NCI-H2171 (cell line): ENCODE results near the gene MAZ.
"Not testable (repeated sequence)": the region's sequence is repeated elsewhere in the genome, so short reads cannot be mapped to it uniquely, and the experiment has no call there.

ENCODE experiments used
- DNase-seq: peaks from one replicate; lab custom pipeline; 2025; lab: John Stamatoyannopoulos, UW

The MAZ gene

DNA sequence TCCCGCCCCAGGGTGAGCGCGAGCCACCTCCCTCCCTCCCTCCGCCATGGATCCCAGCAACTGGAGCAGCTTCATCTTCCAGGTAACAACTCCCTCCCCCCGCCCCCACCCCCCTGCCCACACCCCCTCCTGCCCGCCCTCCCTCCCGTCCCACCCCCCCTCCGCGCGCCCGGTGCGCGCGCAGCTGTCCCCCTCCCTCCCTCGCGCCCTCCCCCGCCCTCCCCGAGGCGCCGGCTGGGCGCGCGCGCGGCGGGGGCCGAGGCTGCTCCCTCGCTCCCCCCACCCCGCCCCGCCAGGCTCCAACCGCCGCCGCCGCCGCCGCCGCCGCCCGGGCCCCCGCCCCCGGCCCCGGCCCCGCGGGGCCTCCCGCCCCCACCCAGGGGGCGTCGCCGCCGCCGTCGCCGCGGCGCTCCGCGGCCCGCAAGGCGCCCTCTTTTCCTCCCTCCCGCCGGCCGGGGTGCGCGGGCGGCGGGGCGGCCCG lies at the start of gene MAZ:
Gene MAZ (plus strand): TSS at position 431 of the 481 bp plus-strand sequence. CDS start 173 bp downstream, outside the sequence.
- peak; percentile 93 for DNase-seq

DNA sequence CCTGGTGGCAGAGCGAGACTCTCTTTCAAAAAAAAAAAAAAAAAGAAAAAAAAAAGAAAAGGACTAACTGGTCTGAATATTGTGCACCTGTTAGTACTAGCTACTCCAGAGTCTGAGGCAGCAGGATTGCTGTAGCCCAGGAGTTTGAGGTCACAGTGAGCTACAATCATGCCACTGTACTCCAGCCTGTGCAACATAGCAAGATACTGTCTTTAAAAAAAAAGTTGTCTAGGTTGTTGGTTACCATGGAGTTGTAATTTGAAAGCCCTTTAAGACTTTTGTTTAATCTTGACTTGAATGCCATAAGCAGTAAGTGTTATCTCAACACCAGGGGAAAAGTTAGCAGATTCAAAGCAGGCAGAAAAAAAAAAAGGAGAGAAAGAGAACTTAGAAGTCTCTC lies 49.7 kb upstream of the MAZ start:
- no peak for DNase-seq

DNA sequence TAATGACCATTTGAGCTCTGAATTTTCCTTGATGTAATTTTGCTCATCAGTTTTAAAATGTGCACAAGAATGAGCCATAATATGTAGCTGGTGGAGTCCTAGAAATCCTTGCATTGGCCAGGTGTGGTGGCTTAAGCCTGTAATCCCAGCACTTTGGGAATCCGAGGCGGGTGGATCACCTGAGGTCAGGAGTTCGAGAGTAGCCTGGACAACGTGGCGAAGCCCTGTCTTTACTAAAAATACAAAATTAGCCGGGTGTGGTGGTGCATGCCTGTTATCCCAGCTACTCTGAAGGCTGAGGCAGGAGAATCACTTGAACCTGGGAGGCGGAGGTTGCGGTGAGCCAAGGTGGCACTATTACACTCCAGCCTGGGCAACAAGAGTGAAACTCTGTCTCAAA lies 49.2 kb upstream of the MAZ start:
- DNase-seq, result not testable (repeated sequence)

DNA sequence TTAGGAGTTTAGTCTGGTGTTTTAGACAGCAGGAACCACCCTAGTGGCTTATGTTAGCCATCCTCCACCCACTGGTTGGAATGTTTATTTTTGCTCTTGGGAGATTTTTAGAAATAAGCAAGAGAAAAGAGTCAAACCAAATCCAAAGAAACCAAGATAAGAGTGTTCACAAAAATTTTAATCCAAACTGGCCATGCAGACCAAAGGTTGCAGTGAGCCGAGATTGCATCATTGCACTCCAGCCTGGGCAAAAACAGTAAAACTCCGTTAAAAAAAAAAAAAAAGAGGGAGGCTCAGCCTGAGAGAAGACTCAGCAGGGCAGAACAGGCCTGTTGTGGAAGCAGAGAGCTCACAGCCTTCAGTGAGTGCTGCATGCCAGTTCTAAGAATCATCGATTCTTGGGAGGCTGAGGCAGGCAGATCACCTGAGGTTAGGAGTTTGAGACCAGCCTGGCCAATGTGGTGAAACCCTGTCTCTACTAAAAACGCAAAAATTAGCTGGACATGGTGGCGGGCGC lies 48.3 kb upstream of the MAZ start:
- no peak for DNase-seq

DNA sequence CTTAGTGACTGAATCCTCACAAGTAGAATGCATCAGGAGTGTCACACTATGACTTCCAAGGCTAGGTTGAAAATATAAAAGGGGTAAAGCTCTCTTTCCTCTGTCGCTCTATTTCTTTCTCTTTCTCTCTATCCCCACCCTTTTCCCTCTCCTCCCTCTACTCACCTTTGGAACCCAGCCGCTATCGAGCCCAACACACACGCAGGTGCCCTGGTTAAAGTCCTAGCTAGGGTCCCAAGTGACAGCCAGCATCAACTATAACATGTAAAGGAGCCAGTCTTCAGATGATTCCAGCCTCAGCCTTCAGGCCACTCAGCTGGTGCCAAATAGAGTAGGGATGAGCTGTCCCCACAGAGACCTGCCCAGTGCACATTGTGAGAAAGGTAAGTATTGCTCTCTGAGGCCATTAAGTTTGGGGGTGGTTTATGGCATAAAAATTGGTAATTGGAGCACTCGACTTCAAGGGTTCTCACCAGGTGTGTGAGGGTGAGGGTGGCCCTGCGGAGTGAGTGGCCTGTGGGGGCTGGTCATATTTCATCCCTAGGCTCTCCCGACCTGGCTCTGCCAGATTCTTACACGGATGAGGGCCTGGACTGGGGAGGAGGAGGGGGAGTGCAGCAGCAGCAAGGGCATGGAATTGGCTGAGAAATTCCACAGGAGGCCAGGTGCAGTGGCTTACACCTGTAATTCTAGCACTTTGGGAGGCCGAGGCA lies 45.6 kb upstream of the MAZ start:
- DNase-seq, result no peak

DNA sequence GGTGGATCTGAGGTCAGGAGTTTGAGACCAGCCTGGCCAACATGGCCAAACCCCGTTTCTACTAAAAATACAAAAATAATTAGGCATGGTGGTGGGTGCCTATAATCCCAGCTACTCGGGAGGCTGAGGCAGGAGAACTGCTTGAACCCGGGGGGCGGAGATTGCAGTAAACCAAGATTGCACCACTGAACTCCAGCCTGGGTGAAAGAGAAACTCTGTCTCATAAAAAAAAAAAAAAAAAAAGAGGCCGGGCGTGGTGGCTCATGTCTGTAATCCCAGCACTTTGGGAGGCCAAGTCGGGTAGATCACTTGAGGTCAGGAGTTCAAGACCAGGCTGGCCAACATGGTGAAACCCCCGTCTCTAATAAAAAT lies 45.1 kb upstream of the MAZ start:
- DNase-seq, result not testable (repeated sequence)

DNA sequence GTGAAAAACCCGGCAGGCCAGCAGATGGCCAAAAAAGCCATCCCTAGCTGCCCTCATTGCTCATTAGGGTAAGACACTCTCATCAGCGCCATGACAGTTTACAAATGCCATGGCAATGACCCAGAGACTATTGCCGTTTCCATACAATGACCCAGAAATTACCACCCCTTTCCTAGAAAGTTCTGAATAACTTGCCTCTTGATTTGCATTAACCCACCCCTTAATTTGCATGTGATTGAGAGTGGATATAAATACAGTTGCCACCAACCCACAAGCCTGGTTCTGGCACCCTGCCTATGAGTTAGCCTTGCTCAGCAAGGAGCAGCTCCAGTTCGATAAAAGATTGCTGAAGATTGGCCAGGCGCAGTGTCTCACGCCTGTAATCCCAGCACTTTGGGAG lies 44.4 kb upstream of the MAZ start:
- DNase-seq, result no peak

DNA sequence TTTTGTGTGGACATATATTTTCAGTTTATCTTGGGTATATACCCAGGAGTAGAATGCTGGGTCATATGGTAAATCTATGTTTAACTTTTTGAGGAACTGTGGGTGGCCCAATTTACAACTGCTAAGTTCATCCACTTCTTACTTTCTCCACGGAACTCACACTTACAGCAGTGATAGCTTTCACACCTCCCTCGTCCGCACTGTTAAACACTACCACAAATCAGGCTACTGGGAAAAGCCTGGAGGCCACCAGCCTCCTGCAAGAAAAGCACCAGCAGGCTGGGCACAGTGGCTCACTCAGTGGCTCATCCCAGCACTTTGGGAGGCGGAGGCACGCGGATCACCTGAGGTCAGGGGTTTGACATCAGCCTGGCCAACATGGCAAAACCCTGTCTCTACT lies 43.0 kb upstream of the MAZ start:
- DNase-seq, result no peak

DNA sequence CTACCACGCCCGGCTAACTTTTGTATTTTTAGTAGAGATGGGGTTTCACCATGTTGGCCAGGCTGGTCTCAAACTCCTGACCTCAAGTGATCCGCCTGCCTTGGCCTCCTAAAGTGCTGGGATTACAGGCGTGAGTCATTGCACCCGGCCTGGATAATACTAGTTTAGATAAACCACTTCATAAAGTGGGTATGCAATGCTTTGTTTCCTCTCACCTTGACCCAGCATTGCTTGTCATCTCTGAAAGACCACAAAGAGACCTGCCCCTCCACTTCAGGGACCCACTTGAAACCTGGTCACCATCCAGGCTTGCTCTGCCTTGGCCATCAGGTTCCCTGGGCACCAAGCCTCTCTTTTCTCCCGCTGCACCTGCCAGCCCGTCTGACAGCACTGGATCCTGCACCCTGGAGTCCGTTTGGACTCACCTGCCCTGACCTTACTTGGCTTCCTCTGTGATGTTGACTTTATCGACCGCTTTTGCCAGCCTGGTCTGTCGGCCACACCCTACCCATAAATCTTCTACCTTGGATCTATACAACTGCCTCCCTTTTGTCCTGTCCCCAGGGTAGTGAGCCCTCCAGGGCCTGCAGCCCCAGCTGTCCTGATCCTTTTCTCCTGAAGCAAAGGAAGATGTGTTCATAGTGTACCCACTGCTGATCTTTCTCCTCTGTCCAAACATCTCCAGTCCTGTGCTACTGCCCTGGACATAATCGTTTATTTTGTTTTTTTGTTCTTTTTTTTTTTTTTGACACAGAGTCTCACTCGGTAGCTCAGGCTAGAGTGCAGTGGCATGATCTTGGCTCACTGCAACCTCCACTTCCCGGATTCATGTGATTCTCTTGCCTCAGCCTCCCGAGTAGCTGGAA lies 40.9 kb upstream of the MAZ start:
- DNase-seq, result no peak

DNA sequence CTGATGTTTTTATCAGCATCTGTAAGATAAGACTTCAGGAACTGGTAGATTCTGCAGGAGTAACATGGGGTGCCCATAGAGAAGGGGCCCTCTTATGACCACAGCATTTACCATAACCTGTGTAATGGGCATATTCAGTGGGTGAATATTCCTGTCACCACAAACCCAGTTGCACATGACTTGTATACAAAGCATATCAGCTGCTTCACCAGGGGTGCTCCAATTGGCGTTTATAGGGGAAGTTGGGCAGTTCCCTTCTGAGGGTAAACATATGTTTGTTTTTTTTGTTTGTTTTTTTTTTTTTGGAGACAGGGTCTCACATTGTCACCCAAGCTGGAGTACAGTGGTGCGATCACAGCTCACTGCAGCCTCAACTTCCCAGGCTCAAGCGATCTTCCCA lies 39.8 kb upstream of the MAZ start:
- DNase-seq, result no peak

DNA sequence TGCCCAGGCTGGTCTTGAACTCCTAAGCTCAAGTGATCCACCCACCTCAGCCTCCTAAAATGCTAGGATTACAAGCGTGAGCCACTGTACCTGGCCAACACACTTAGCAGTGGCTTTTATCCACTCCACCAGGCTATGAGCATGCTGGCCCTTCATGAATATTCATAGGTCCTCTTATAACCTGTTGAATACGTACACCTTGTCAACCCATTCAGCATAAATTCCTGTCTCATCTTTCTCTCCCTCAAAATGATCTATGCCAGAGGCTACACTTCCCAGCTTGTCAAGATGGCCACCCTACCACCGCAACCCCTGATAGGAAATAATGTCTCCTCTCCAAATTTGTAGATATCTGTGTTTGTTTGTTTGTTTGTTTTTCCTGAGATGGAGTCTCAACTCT lies 39.3 kb upstream of the MAZ start:
- DNase-seq, result no peak

DNA sequence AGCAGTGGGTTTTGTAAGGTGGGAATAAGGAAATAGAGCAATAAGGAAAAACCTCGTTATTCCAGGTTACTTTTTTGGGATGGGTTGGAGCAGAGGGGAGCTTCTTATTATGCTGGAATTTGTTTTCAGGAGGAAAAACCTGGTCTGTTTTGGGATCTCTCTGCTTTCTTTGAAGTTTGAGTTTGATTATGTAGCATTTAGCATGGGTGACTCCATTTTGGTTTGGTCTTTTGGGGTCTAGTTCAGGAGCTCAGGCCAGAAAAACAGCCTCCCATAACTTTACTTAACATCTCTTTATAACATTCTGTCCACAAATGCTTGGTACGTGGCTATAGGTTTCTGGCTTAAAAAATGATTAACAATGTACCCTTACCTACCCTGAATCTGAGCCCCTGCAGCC lies 36.8 kb upstream of the MAZ start:
- no peak for DNase-seq

DNA sequence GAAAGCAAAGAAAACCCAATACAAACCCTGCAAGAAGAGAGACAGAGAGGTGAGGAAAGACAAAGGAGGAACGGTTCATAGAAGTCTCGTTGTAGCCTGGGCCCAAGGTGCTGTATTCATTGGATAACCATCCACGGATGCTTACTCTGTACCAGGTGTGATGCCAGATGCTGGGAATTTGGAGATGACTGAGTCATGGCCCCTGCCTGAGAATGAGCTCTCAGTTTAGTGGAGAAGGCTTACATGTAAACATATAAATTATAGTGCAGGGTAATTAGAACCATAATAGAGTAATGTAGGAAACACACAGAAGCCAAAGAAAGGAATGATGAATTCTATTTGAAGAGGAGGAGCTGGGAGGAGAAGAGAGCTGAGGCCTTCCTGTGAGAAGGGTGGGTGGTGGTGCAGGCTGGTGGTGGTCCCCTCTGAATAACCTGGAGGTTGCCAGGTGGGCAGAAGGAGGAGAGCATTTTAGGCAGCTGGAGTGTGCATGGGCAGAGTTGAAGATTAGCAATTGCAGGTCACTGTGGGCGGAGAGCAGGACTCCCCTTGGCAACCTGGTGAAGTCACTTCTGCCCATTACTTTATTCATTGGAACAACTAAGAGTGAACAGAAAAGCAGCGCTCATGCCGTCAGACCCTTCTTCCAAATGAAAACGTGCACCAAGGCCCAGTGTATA lies 35.9 kb upstream of the MAZ start:
- DNase-seq, result peak; percentile 27

DNA sequence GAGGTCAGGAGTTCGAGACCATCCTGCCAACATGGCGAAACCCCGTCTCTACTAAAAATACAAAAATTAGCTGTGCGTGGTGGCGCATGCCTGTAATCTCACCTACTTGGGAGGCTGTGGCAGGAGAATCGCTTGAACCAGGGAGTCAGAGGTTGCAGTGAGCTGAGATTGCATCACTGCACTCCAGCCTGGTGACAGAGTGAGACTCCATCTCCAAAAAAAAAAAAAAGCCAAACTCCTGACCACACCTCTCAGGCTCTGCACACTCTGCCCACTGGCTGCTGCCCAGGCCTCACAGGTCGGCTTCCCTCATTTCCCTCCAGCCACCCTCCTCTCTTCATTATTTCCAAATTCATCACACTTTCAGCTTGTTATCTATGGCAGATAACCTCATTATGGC lies 34.0 kb upstream of the MAZ start:
- DNase-seq, result not testable (repeated sequence)

DNA sequence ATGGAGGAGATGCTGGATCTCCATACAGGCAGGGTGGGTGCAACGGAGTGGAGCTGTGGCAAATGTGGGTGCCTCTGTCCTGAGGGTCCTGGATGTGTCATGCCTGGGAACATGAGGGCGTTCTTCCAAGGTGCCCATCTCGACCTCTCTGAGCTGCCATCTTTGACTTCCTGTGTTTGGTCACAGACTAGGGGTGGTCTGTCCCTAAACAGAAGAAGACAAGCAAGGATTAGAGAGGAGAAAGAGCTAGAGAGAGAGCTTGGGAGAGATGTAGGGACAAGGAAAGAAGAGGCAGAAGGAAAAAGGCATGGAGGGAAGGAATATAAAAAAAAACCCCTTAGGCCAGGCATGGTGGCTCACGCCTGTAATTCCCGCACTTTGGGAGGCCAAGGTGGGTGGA lies 31.6 kb upstream of the MAZ start:
- DNase-seq, result no peak

DNA sequence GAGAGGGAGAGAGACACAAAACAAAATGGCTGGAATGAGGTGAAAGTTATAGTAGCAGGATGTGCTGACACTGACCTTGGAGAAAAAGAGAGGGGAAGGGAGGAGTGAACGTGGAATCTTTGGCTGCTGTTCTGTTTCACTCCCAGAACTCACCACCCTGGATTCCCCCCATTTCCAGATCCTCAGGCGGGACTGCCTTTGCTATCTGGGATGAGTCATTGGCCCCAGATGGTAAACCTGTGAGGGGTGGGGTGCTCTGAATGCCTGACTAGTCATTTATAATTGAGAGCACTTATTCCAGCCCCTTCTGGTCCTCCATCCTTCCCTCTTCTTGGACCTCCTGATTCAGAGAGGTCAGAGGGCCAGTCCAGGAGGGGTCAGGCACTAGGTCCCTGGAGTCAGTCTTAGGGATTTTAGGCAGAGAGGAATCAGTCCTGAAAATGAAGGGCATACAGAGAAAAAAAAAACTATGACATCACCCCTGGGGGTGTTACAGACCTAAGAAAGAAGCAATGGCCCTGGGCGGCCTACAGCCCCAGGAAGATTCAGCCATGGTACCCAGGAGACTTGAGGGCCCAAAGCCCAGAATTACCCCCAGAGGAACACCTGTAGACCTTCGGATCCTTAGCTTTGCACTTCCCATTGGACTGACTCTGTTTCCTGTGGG lies 30.5 kb upstream of the MAZ start:
- DNase-seq, result peak; percentile 54

DNA sequence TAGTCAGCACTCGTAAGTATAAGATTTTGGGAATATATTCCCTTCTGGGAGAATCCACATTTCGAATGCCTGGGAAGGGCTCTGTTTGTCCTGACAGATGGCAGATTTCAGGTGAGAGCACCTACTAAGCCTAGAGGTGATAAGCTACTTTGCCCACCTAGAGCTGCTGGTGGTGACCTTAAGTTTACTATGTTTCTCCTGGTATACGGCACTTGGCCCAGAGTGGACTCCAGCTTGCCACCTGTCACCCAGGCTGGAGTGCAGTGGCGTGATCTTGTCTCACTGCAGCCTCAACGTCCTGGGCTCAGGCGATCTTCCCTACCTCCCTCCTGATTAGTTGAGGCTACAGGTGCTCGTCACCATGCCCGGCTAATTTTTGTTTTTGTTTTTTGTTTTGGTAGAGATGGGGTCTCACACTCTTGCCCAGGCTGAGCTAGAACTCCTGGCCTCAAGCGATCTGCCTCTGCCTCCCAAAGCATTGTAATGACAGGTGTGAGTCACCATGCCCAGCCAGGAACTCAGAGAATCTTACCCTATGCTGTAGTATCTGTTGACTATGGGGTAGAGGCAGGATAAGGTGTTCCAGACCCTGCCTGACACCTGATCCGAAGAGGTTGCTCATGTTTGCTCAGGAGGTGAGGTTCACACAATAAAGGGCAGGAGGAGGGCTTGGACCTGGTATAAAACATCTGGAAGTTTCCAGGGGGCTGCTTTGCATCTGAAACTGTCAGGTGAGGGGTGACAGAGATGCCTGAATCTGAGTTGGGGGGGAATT lies 28.6 kb upstream of the MAZ start, which contains the start of gene ZG16:
Gene ZG16 (plus strand): TSS at position 681 of the 775 bp plus-strand sequence. CDS start 1,011 bp downstream, outside the sequence.
- no peak for DNase-seq

DNA sequence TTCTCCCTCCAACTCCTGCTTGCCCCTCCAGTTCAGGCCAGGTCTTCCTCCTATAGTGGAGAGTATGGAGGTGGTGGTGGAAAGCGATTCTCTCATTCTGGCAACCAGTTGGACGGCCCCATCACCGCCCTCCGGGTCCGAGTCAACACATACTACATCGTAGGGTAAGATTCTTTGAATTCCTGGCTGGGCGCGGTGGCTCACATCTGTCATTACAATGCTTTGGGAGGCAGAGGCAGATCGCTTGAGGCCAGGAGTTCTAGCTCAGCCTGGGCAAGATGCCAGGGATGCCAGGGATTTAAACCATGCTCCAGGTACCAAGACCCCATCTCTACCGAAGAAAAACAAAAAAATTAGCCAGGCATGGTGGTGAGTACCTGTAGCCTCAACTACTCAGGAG lies 26.9 kb upstream of the MAZ start:
- no peak for DNase-seq

DNA sequence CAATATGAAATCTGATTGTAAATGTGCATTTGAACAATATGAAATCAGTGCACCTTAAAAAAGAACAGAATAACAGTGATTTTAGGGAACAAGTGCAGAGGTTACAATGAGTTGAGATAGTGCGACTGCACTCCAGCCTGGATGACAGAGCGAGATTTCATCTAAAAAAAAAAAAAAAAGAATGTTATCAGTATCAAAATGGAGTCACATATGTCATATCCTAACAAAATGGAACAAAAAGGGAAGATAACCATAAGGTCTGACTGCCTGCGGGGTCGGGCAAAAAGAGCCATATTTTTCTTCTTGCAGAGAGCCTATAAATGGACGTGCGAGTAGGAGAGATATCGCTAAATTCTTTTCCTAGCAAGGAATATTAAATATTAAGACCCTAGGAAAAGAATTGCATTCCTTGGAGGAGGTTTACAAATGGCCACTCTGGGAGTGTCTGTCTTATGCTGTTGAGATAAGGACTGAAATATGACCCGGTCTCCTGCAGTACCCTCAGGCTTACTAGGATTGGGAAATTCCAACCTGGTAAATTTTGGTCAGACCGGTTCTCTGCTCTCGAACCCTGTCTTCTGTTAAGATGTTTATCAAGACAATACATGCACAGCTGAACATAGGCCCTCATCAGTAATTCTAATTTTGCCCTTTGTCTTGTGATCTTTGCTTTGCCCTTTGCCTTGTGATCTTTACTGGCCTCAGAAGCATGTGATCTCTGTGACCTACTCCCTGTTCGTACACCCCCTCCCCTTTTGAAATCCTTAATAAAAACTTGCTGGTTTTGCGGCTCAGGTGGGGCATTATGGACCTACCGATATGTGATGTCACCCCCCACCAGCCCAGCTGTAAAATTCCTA lies 23.0 kb upstream of the MAZ start:
- DNase-seq, result not testable (repeated sequence)

DNA sequence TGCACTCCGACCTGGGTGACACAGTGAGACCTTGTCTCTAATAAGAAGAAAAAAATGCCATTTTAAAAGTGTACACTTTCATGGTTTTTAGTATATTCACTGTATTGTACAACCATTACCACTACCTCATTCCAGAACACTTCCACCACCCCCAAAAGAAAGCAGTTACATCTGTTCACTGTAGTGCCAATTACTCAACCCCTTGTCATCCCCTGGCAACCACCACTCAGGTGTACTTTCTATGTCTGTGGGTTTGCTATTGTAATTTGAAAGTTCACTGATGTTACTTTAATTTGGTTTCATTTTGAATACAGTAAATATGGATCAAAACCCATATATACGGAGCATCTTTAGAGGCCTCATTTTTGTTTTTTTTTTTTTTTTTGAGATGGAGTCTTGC lies 22.2 kb upstream of the MAZ start:
- DNase-seq, result no peak
